WTC11 (cell line): ENCODE results near the gene KLC4. TPM values are rescaled to one million over a fixed set of nuclear protein-coding genes. Genes with fewer than 3 reads are reported as not detected.

Source experiments
- ATAC-seq: fragments of 200-7000 bp; cut with Tn5 transposase; 2 replicates; pipeline ENCODE4 v1.10.0; 2021; ENCODE audit warnings: mild to moderate bottlenecking, moderate library complexity
- CTCF ChIA-PET: fragments of 300-600 bp; sonication (Branson Sonifier 250); formaldehyde crosslinking; loops from one replicate; lab custom pipeline; 2021; ENCODE audit warnings: antibody characterized with exemption; lab: Charles Lee
- POLR2A ChIA-PET: fragments of 350-600 bp; sonication (Branson Sonifier 250); formaldehyde crosslinking; loops from one replicate; lab custom pipeline; 2021; ENCODE audit warnings: antibody characterized with exemption; lab: Charles Lee
- DNase-seq: peaks from one replicate; pipeline ENCODE4 v3.0.0; 2021; ENCODE audit warnings: low spot score
- H3K27ac Mint-ChIP-seq: 2 replicates; pipeline ENCODE4 v1.8.0; 2021; ENCODE audit warnings: mixed read lengths
- H3K27me3 Mint-ChIP-seq: 2 replicates; pipeline ENCODE4 v1.8.0; 2021; ENCODE audit warnings: low read depth, mild to moderate bottlenecking, moderate library complexity, mixed read lengths
- H3K36me3 Mint-ChIP-seq: 2 replicates; pipeline ENCODE4 v1.8.0; 2021; ENCODE audit warnings: mixed read lengths
- H3K4me1 Mint-ChIP-seq: 2 replicates; pipeline ENCODE4 v1.8.0; 2022; ENCODE audit warnings: mixed read lengths
- H3K4me3 Mint-ChIP-seq: 2 replicates; pipeline ENCODE4 v1.8.0; 2021; ENCODE audit warnings: mild to moderate bottlenecking, moderate library complexity, mixed read lengths
- H3K9me3 Mint-ChIP-seq: 2 replicates; pipeline ENCODE4 v1.8.0; 2021; ENCODE audit warnings: mixed read lengths
- CBFB ChIP-seq: sonication (generic); formaldehyde crosslinking; IDR thresholded peaks from 2 replicates; pipeline ENCODE4 v1.8.1; 2022; ENCODE audit warnings: mild to moderate bottlenecking, low read depth, missing genetic modification reagents
- CDX4 ChIP-seq: fragments of 250-450 bp; sonication (Bioruptor Pico); IDR thresholded peaks from 2 replicates; pipeline ENCODE4 v1.9.0; 2021; ENCODE audit warnings: moderate library complexity, mild to moderate bottlenecking, inconsistent platforms, borderline replicate concordance
- FOXJ3 ChIP-seq: sonication (generic); formaldehyde crosslinking; IDR thresholded peaks from 2 replicates; pipeline ENCODE4 v1.9.0; 2021; ENCODE audit warnings: missing genetic modification reagents, mild to moderate bottlenecking, borderline replicate concordance
- GABPB1 ChIP-seq: sonication (generic); formaldehyde crosslinking; IDR thresholded peaks from 2 replicates; pipeline ENCODE4 v1.8.1; 2023; ENCODE audit warnings: mild to moderate bottlenecking, missing genetic modification reagents
- HMGXB4 ChIP-seq: sonication (generic); formaldehyde crosslinking; IDR thresholded peaks from 2 replicates; pipeline ENCODE4 v1.8.1; 2023; ENCODE audit warnings: mild to moderate bottlenecking, moderate library complexity, missing genetic modification reagents
- IRF2 ChIP-seq: sonication (generic); formaldehyde crosslinking; IDR thresholded peaks from 2 replicates; pipeline ENCODE4 v1.8.0; 2022; ENCODE audit warnings: low read depth, missing genetic modification reagents, borderline replicate concordance
- NFE2L1 ChIP-seq: sonication (generic); formaldehyde crosslinking; IDR thresholded peaks from 2 replicates; pipeline ENCODE4 v1.8.1; 2023; ENCODE audit warnings: missing genetic modification reagents
- OVOL2 ChIP-seq: fragments of 250-450 bp; sonication (Bioruptor Pico); IDR thresholded peaks from 2 replicates; pipeline ENCODE4 v1.9.0; 2021; ENCODE audit warnings: mild to moderate bottlenecking, borderline replicate concordance
- RELA ChIP-seq: sonication (generic); formaldehyde crosslinking; IDR thresholded peaks from 2 replicates; pipeline ENCODE4 v1.8.1; 2022; ENCODE audit warnings: missing genetic modification reagents, mild to moderate bottlenecking, borderline replicate concordance
- SMAD4 ChIP-seq: sonication (generic); formaldehyde crosslinking; IDR thresholded peaks from 2 replicates; pipeline ENCODE4 v1.8.0; 2022; ENCODE audit warnings: mild to moderate bottlenecking, missing genetic modification reagents
- TCF7 ChIP-seq: sonication (generic); formaldehyde crosslinking; IDR thresholded peaks from 2 replicates; pipeline ENCODE4 v1.8.0; 2022; ENCODE audit warnings: mild to moderate bottlenecking, low read depth, missing genetic modification reagents, moderate library complexity
- TEAD4 ChIP-seq: sonication (generic); formaldehyde crosslinking; IDR thresholded peaks from 2 replicates; pipeline ENCODE4 v1.8.0; 2022; ENCODE audit warnings: mild to moderate bottlenecking, missing genetic modification reagents
- ZNF138 ChIP-seq: sonication (generic); formaldehyde crosslinking; conservative IDR thresholded peaks from 2 replicates; pipeline ENCODE4 v1.8.1; 2022; ENCODE audit warnings: mild to moderate bottlenecking, moderate library complexity, missing genetic modification reagents
- ZNF232 ChIP-seq: sonication (generic); formaldehyde crosslinking; IDR thresholded peaks from 2 replicates; pipeline ENCODE4 v1.8.0; 2022; ENCODE audit warnings: mild to moderate bottlenecking, missing genetic modification reagents
- total RNA-seq: library from RNA; stranded (reverse); gene quantifications from 3 replicates; pipeline ENCODE4 v1.2.3, GENCODE V29; 2021
- TF ChIP-seq, protein P1 (sequence below): sonication (generic); formaldehyde crosslinking; IDR thresholded peaks from 2 replicates; pipeline ENCODE4 v1.8.1; 2022; ENCODE audit warnings: low read depth, mild to moderate bottlenecking, moderate library complexity, missing genetic modification reagents, borderline replicate concordance
- TF ChIP-seq, protein P2 (sequence below): sonication (generic); formaldehyde crosslinking; IDR thresholded peaks from 2 replicates; pipeline ENCODE4 v1.8.0; 2022; ENCODE audit warnings: mild to moderate bottlenecking, missing genetic modification reagents
- TF ChIP-seq, protein P3 (sequence below): sonication (generic); formaldehyde crosslinking; IDR thresholded peaks from 2 replicates; pipeline ENCODE4 v1.8.1; 2023; ENCODE audit warnings: mild to moderate bottlenecking, missing genetic modification reagents
- TF ChIP-seq, protein P4 (sequence below): sonication (generic); formaldehyde crosslinking; IDR thresholded peaks from 2 replicates; pipeline ENCODE4 v1.8.0; 2022; ENCODE audit warnings: mild to moderate bottlenecking, missing genetic modification reagents
- TF ChIP-seq, protein P5 (sequence below): sonication (generic); formaldehyde crosslinking; IDR thresholded peaks from 2 replicates; pipeline ENCODE4 v1.8.1; 2023; ENCODE audit warnings: mild to moderate bottlenecking, missing genetic modification reagents, borderline replicate concordance
- TF ChIP-seq, protein P6 (sequence below): fragments of 250-450 bp; sonication (Bioruptor Pico); IDR thresholded peaks from 2 replicates; pipeline ENCODE4 v1.9.0; 2021; ENCODE audit warnings: mild to moderate bottlenecking, borderline replicate concordance

The KLC4 gene
- total RNA-seq, 1 experiment from 2014 or later = 35.7 TPM

DNA sequence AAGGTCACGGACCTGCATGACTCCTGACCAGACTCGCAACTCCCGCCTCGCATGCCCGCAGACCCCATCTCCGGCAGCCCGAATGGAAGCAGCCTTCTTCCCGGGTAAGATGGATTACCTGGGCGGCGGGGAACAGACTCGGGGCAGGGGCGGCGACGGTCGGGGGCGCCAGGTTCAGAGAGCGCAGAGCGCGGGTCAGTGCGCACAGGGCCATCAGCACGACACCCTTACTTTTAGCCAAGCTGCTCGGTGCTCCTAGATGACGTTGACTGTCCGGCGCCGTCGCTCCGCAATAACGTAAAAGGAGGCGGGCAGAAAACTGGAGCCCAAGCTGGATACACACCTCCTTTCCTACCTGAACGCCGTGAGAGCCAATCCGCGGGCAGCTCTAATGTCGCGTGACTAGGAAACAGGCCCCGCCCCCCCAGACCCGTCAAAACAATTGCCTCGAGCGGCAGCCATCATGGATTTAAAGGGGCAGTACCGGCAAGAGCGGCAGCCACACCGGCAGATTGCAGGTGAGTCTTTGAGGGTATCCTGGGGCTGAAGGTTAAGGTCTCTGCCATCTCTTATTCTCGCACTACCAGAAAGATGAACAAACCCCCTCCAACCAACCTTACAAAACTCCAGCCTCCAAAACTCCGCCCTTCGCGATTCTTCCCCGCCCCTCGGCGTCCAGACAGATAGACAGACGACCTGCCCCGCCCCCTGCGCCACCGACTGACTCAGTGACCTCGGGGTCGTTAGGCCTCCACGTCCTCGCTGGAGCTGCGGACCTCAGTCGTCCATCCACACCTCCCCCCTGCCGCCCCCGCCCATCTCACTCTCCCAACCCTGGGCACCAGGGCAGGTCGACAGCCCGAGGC is at the start of gene KLC4, which contains the start of gene MRPL2 (continued):
- TF ChIP-seq, protein P1, sequence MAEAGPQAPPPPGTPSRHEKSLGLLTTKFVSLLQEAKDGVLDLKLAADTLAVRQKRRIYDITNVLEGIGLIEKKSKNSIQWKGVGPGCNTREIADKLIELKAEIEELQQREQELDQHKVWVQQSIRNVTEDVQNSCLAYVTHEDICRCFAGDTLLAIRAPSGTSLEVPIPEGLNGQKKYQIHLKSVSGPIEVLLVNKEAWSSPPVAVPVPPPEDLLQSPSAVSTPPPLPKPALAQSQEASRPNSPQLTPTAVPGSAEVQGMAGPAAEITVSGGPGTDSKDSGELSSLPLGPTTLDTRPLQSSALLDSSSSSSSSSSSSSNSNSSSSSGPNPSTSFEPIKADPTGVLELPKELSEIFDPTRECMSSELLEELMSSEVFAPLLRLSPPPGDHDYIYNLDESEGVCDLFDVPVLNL (CRISPR knock-in tag) = no peak
- TF ChIP-seq CBFB (CRISPR knock-in tag) (no peak), IRF2 (CRISPR knock-in tag) (no peak), SMAD4 (CRISPR knock-in tag) (no peak), HMGXB4 (CRISPR knock-in tag) (no peak), FOXJ3 (no peak), ZNF232 (CRISPR knock-in tag) (peak; percentile 8; the same call in 1 of the 2 replicates), CDX4 (CRISPR knock-in tag) (no peak)
- TF ChIP-seq, protein P2, sequence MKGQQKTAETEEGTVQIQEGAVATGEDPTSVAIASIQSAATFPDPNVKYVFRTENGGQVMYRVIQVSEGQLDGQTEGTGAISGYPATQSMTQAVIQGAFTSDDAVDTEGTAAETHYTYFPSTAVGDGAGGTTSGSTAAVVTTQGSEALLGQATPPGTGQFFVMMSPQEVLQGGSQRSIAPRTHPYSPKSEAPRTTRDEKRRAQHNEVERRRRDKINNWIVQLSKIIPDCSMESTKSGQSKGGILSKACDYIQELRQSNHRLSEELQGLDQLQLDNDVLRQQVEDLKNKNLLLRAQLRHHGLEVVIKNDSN (CRISPR knock-in tag) = peak; percentile 76; the same call in 1 of the 2 replicates
- TF ChIP-seq, protein P3, sequence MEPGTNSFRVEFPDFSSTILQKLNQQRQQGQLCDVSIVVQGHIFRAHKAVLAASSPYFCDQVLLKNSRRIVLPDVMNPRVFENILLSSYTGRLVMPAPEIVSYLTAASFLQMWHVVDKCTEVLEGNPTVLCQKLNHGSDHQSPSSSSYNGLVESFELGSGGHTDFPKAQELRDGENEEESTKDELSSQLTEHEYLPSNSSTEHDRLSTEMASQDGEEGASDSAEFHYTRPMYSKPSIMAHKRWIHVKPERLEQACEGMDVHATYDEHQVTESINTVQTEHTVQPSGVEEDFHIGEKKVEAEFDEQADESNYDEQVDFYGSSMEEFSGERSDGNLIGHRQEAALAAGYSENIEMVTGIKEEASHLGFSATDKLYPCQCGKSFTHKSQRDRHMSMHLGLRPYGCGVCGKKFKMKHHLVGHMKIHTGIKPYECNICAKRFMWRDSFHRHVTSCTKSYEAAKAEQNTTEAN (CRISPR knock-in tag) = no peak
- TF ChIP-seq, protein P4, sequence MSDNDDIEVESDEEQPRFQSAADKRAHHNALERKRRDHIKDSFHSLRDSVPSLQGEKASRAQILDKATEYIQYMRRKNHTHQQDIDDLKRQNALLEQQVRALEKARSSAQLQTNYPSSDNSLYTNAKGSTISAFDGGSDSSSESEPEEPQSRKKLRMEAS = peak; percentile 76
- TF ChIP-seq, protein P5, sequence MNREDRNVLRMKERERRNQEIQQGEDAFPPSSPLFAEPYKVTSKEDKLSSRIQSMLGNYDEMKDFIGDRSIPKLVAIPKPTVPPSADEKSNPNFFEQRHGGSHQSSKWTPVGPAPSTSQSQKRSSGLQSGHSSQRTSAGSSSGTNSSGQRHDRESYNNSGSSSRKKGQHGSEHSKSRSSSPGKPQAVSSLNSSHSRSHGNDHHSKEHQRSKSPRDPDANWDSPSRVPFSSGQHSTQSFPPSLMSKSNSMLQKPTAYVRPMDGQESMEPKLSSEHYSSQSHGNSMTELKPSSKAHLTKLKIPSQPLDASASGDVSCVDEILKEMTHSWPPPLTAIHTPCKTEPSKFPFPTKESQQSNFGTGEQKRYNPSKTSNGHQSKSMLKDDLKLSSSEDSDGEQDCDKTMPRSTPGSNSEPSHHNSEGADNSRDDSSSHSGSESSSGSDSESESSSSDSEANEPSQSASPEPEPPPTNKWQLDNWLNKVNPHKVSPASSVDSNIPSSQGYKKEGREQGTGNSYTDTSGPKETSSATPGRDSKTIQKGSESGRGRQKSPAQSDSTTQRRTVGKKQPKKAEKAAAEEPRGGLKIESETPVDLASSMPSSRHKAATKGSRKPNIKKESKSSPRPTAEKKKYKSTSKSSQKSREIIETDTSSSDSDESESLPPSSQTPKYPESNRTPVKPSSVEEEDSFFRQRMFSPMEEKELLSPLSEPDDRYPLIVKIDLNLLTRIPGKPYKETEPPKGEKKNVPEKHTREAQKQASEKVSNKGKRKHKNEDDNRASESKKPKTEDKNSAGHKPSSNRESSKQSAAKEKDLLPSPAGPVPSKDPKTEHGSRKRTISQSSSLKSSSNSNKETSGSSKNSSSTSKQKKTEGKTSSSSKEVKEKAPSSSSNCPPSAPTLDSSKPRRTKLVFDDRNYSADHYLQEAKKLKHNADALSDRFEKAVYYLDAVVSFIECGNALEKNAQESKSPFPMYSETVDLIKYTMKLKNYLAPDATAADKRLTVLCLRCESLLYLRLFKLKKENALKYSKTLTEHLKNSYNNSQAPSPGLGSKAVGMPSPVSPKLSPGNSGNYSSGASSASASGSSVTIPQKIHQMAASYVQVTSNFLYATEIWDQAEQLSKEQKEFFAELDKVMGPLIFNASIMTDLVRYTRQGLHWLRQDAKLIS (CRISPR knock-in tag) = no peak

DNA sequence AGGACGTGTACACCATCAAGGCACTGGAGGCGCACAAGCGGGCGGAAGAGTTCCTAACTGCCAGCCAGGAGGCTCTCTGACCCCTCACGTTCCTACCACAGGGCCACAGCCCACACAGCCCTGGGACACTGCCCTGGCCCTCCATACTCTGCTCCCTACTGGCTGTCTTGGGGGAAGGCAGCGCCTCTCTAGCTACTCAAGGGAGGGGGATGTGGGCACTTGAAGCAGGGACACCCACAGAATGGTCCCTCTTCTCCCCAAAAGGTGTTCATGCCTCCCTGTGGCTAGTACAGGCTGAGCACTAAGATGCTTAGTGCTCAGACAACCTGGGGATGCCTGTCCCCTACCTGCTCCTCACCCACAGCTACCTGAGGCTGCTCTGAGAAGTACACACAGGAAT is 48.2 kb upstream of the KLC4 start:
- H3K36me3 Mint-ChIP-seq = peaks cover 48% of the 10 kb centered on the region
- H3K9me3 Mint-ChIP-seq = no peaks in the 10 kb centered on the region
- H3K27me3 Mint-ChIP-seq = no peaks in the 10 kb centered on the region
- ChIA-PET CTCF (interaction anchor here (1.2 to 1.3 kb wide), 2 partner anchors 12 to 40 kb away, joined by 3 to 5 read pairs; no protein-coding TSS in a partner anchor), POLR2A (no interaction called here)
- no peak overlapping the region for H3K27ac Mint-ChIP-seq
- no peak overlapping the region for H3K4me3 Mint-ChIP-seq
- H3K4me1 Mint-ChIP-seq = peaks cover 27% of the 10 kb centered on the region
- no peak for DNase-seq
- ATAC-seq = peak; percentile 6; the same call in 1 of the 2 replicates
- TF ChIP-seq OVOL2 (CRISPR knock-in tag) (no peak), RELA (no peak), TCF7 (no peak), NFE2L1 (CRISPR knock-in tag) (no peak), SMAD4 (CRISPR knock-in tag) (no peak), CBFB (CRISPR knock-in tag) (no peak), GABPB1 (CRISPR knock-in tag) (no peak), ZNF138 (CRISPR knock-in tag) (no peak), TEAD4 (no peak)
- TF ChIP-seq, protein P6, sequence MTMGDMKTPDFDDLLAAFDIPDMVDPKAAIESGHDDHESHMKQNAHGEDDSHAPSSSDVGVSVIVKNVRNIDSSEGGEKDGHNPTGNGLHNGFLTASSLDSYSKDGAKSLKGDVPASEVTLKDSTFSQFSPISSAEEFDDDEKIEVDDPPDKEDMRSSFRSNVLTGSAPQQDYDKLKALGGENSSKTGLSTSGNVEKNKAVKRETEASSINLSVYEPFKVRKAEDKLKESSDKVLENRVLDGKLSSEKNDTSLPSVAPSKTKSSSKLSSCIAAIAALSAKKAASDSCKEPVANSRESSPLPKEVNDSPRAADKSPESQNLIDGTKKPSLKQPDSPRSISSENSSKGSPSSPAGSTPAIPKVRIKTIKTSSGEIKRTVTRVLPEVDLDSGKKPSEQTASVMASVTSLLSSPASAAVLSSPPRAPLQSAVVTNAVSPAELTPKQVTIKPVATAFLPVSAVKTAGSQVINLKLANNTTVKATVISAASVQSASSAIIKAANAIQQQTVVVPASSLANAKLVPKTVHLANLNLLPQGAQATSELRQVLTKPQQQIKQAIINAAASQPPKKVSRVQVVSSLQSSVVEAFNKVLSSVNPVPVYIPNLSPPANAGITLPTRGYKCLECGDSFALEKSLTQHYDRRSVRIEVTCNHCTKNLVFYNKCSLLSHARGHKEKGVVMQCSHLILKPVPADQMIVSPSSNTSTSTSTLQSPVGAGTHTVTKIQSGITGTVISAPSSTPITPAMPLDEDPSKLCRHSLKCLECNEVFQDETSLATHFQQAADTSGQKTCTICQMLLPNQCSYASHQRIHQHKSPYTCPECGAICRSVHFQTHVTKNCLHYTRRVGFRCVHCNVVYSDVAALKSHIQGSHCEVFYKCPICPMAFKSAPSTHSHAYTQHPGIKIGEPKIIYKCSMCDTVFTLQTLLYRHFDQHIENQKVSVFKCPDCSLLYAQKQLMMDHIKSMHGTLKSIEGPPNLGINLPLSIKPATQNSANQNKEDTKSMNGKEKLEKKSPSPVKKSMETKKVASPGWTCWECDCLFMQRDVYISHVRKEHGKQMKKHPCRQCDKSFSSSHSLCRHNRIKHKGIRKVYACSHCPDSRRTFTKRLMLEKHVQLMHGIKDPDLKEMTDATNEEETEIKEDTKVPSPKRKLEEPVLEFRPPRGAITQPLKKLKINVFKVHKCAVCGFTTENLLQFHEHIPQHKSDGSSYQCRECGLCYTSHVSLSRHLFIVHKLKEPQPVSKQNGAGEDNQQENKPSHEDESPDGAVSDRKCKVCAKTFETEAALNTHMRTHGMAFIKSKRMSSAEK (CRISPR knock-in tag) = no peak
